NB4 (cell line): Measurements from ENCODE around the gene NTN1.
"Not testable (repeated sequence)": the region's sequence is repeated elsewhere in the genome, so short reads cannot be mapped to it uniquely, and the experiment has no call there.

Source experiments
- DNase-seq: peaks from one replicate; pipeline ENCODE4 v3.0.0; 2010; ENCODE audit warnings: low read depth
- H3K4me3 ChIP-seq: one replicate; pipeline ENCODE4 v1.5.1; 2011; ENCODE audit warnings: mild to moderate bottlenecking, low read depth, low read length, moderate library complexity
- CTCF ChIP-seq: IDR thresholded peaks from one replicate; pipeline ENCODE4 v1.5.1; 2012; ENCODE audit warnings: low read depth, low read length
- MAX ChIP-seq: IDR thresholded peaks from 2 replicates; pipeline ENCODE4 v1.6.1; 2011; ENCODE audit warnings: low read depth, low read length
- MYC ChIP-seq: IDR thresholded peaks from 2 replicates; pipeline ENCODE4 v1.6.1; 2011; ENCODE audit warnings: low read depth, low read length
- POLR2A ChIP-seq: IDR thresholded peaks from 2 replicates; pipeline ENCODE4 v1.6.1; 2011; ENCODE audit warnings: mild to moderate bottlenecking; ENCODE audit not compliant: insufficient read length; ENCODE audit errors: extremely low read depth

Gene NTN1

GRCh38 chr17:9150446-9151090 lies 129.3 kb downstream of the NTN1 start:
- no peak for DNase-seq
- TF ChIP-seq POLR2A, result no peak
- H3K4me3 ChIP-seq, result no peak overlapping the region

GRCh38 chr17:9151091-9151490 lies 129.8 kb downstream of the NTN1 start:
- no peak for DNase-seq
- no peak overlapping the region for H3K4me3 ChIP-seq
- TF ChIP-seq POLR2A, result no peak
- no peak for TF ChIP-seq MYC
- TF ChIP-seq MAX, result no peak
- no peak for TF ChIP-seq CTCF

GRCh38 chr17:9151740-9152139 lies 130.4 kb downstream of the NTN1 start:
- H3K4me3 ChIP-seq, DNase-seq: not testable (repeated sequence)

GRCh38 chr17:9158544-9159452 lies 137.5 kb downstream of the NTN1 start:
- no peak for DNase-seq
- TF ChIP-seq CTCF, result no peak
- no peak for TF ChIP-seq MAX
- H3K4me3 ChIP-seq, result no peak overlapping the region

GRCh38 chr17:9162275-9162985 lies 141.1 kb downstream of the NTN1 start:
- TF ChIP-seq POLR2A (no peak), MYC (no peak), CTCF (no peak), MAX (no peak)
- no peak for DNase-seq
- no peak overlapping the region for H3K4me3 ChIP-seq

- no peak for DNase-seq
- no peak overlapping the region for H3K4me3 ChIP-seq
- TF ChIP-seq MAX (no peak), CTCF (no peak), POLR2A (no peak), MYC (no peak)
Measured at GRCh38 chr17:9166788-9167187, 145.5 kb downstream of the NTN1 start.

- no peak overlapping the region for H3K4me3 ChIP-seq
- no peak for DNase-seq
- no peak for TF ChIP-seq MYC
- no peak for TF ChIP-seq POLR2A
- no peak for TF ChIP-seq MAX
- TF ChIP-seq CTCF, result no peak
Measured at GRCh38 chr17:9167379-9167778, 146.1 kb downstream of the NTN1 start.
